ENCODE measurements around the gene C17orf67.

DNA sequence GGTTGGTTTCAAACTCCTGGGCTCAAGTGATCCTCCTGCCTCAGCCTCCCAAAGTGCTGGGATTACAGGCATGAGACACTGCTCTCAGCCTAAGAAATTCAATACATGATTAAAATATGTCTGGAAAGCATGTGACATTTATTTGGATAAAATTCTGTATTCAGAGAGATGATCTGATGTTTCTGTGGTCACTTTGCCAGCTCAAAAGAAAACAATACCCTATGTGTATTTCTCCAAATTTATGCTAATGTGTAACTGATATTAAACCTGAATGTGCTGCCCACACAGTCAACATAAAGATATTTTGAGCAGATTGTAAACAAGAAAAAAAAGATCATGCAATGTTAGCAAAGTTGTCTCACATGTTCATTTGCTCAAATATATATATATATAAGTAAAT, 16.7 kb downstream of the C17orf67 start:
- TF ChIP-seq, protein P1, sequence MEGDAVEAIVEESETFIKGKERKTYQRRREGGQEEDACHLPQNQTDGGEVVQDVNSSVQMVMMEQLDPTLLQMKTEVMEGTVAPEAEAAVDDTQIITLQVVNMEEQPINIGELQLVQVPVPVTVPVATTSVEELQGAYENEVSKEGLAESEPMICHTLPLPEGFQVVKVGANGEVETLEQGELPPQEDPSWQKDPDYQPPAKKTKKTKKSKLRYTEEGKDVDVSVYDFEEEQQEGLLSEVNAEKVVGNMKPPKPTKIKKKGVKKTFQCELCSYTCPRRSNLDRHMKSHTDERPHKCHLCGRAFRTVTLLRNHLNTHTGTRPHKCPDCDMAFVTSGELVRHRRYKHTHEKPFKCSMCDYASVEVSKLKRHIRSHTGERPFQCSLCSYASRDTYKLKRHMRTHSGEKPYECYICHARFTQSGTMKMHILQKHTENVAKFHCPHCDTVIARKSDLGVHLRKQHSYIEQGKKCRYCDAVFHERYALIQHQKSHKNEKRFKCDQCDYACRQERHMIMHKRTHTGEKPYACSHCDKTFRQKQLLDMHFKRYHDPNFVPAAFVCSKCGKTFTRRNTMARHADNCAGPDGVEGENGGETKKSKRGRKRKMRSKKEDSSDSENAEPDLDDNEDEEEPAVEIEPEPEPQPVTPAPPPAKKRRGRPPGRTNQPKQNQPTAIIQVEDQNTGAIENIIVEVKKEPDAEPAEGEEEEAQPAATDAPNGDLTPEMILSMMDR (IDR thresholded peaks at IDR 0.05; ENCODE audit: insufficient read depth, low read length, poor library complexity, severe bottlenecking) = no peak
- no peak for TF ChIP-seq EZH2phosphoT487 (conservative IDR thresholded peaks at IDR 0.05; ENCODE audit: low read length)
